ENCODE data around the gene NCOA3. TPM values are rescaled to one million over a fixed set of nuclear protein-coding genes. Genes with fewer than 3 reads are reported as not detected.

Gene NCOA3
- total RNA-seq, 2 experiments from 2014 or later, result 59.9 to 65.4 TPM

- intact Hi-C loops (cut with DNase I, micrococcal nuclease), result no loop called here
- Mint-ChIP-seq H3K9me3 (no peaks in the 10 kb centered on the region), H3K27me3 (no peaks in the 10 kb centered on the region), H3K4me3 (no peak overlapping the region), H3K27ac (peak overlapping the region; percentile 32), H3K4me1 (ENCODE audit: low read depth) (no peaks in the 10 kb centered on the region), H3K36me3 (ENCODE audit: low read depth) (peaks cover 16% of the 10 kb centered on the region)
- Histone ChIP-seq H3K4me3 (ENCODE audit: low read length) (no peak overlapping the region), H3K27ac (ENCODE audit: low read depth in 1 of 2, low read length in 2 of 2) (no peak overlapping the region), H3K9me3 (ENCODE audit: control insufficient read depth in 1 of 2, insufficient read depth in 1 of 2, low read length in 2 of 2) (no peaks in the 10 kb centered on the region), H3K4me1 (ENCODE audit: insufficient read depth, low read length) (peaks cover 8% of the 10 kb centered on the region), H3K36me3 (ENCODE audit: insufficient read depth, low read length) (peaks cover 16% of the 10 kb centered on the region), H3K27me3 (ENCODE audit: control insufficient read depth in 1 of 2, insufficient read depth in 2 of 2, low read length in 2 of 2) (no peaks in the 10 kb centered on the region)
- DNase-seq (no peak), ATAC-seq (ENCODE audit: poor library complexity) (no peak)
- TF ChIP-seq CTCF (IDR thresholded peaks at IDR 0.05), result peak; percentile 37
- ChIA-PET POLR2A (no interaction called here), CTCF (interaction anchor here (1.1 to 1.7 kb wide), 3 partner anchors 11 to 957 kb away, joined by 3 to 15 read pairs (median 6); no protein-coding TSS in a partner anchor)
Measured at GRCh38 chr20:47664068-47664437, 162.4 kb downstream of the NCOA3 start.

- ATAC-seq (ENCODE audit: poor library complexity) (no peak), DNase-seq (no peak)
- Histone ChIP-seq H3K4me1 (ENCODE audit: insufficient read depth, low read length) (peaks cover 8% of the 10 kb centered on the region), H3K27ac (ENCODE audit: low read depth in 1 of 2, low read length in 2 of 2) (no peak overlapping the region), H3K27me3 (ENCODE audit: control insufficient read depth in 1 of 2, insufficient read depth in 2 of 2, low read length in 2 of 2) (no peaks in the 10 kb centered on the region), H3K9me3 (ENCODE audit: control insufficient read depth in 1 of 2, insufficient read depth in 1 of 2, low read length in 2 of 2) (no peaks in the 10 kb centered on the region), H3K36me3 (ENCODE audit: insufficient read depth, low read length) (peaks cover 16% of the 10 kb centered on the region), H3K4me3 (ENCODE audit: low read length) (no peak overlapping the region)
- ChIA-PET CTCF (interaction anchor here (0.6 to 1.7 kb wide), 2 partner anchors 956 to 1240 kb away, joined by 3 to 15 read pairs; no protein-coding TSS in a partner anchor), POLR2A (no interaction called here)
- no peak overlapping the region for H3K27ac Mint-ChIP-seq
- H3K9me3 Mint-ChIP-seq, result no peaks in the 10 kb centered on the region
- no peak for TF ChIP-seq CTCF (IDR thresholded peaks at IDR 0.05)
- no peak overlapping the region for H3K4me3 Mint-ChIP-seq
- intact Hi-C loops (cut with DNase I, micrococcal nuclease), result no loop called here
- H3K27me3 Mint-ChIP-seq, result no peaks in the 10 kb centered on the region
- peaks cover 10% of the 10 kb centered on the region for H3K36me3 Mint-ChIP-seq (ENCODE audit: low read depth)
- H3K4me1 Mint-ChIP-seq (ENCODE audit: low read depth), result no peaks in the 10 kb centered on the region
Measured at GRCh38 chr20:47664744-47665143, 163.1 kb downstream of the NCOA3 start.

- H3K9me3 ChIP-seq (ENCODE audit: control insufficient read depth in 1 of 2, insufficient read depth in 1 of 2, low read length in 2 of 2), result no peaks in the 10 kb centered on the region
- Mint-ChIP-seq H3K27ac (no peak overlapping the region), H3K27me3 (no peaks in the 10 kb centered on the region), H3K36me3 (ENCODE audit: low read depth) (peaks cover 10% of the 10 kb centered on the region), H3K4me1 (ENCODE audit: low read depth) (no peaks in the 10 kb centered on the region), H3K4me3 (no peak overlapping the region), H3K9me3 (no peaks in the 10 kb centered on the region)
- no peak overlapping the region for H3K27ac ChIP-seq (ENCODE audit: low read depth in 1 of 2, low read length in 2 of 2)
- peaks cover 8% of the 10 kb centered on the region for H3K4me1 ChIP-seq (ENCODE audit: insufficient read depth, low read length)
- DNase-seq (no peak), ATAC-seq (ENCODE audit: poor library complexity) (no peak)
- POLR2A ChIA-PET, result no interaction called here
- intact Hi-C loops (cut with DNase I, micrococcal nuclease), result no loop called here
- CTCF ChIA-PET, result no interaction called here
- no peaks in the 10 kb centered on the region for H3K27me3 ChIP-seq (ENCODE audit: control insufficient read depth in 1 of 2, insufficient read depth in 2 of 2, low read length in 2 of 2)
- H3K4me3 ChIP-seq (ENCODE audit: low read length), result no peak overlapping the region
- TF ChIP-seq CTCF (IDR thresholded peaks at IDR 0.05), result no peak
- peaks cover 16% of the 10 kb centered on the region for H3K36me3 ChIP-seq (ENCODE audit: insufficient read depth, low read length)
Measured at GRCh38 chr20:47665221-47665991, 163.7 kb downstream of the NCOA3 start.

Data from CD4-positive, alpha-beta T cell (primary cell).